Loucy (cell line): ENCODE measurements around the gene CTNNA2.

Experiments
- CTCF ChIP-seq: fragments of 200-600 bp; sonication (generic); conservative IDR thresholded peaks from 2 replicates; pipeline ENCODE4 v1.5.1; 2014; ENCODE audit warnings: mild to moderate bottlenecking, antibody characterized with exemption, low read length
- EZH2phosphoT487 ChIP-seq: fragments of 200-600 bp; IDR thresholded peaks from 2 replicates; pipeline ENCODE4 v1.6.1; 2018; ENCODE audit warnings: antibody characterized with exemption, mild to moderate bottlenecking, moderate library complexity, borderline replicate concordance

- no peak for TF ChIP-seq CTCF
- no peak for TF ChIP-seq EZH2phosphoT487
Measured at GRCh38 chr2:80530442-80531064, 1017.7 kb downstream of the CTNNA2 start.
